Activated T-helper 2 cell treated with anti-CD3 and anti-CD28 coated beads, Interferon-gamma antibody, Interleukin-2, Interleukin-4, amounts not matched to agents 10 μg/mL and 5 μg/mL and 100 μg/mL, durations not matched to agents 14 hours and 24 hours and 36 hours (primary cell): Measurements from ENCODE around the gene MARCHF4. TPM values are rescaled to one million over a fixed set of nuclear protein-coding genes. Genes with fewer than 3 reads are reported as not detected.

ENCODE experiments used
- DNase-seq: peaks from one replicate; pipeline ENCODE4 v3.0.0; 2021; ENCODE audit warnings: low spot score
- H3K27ac Mint-ChIP-seq: one replicate; pipeline ENCODE4 v1.8.0; 2021; ENCODE audit warnings: mixed read lengths
- H3K27me3 Mint-ChIP-seq: one replicate; pipeline ENCODE4 v1.8.0; 2021; ENCODE audit warnings: low read depth, mixed read lengths
- H3K36me3 Mint-ChIP-seq: one replicate; pipeline ENCODE4 v1.8.0; 2021; ENCODE audit warnings: low read depth, mixed read lengths
- H3K4me1 Mint-ChIP-seq: one replicate; pipeline ENCODE4 v1.8.0; 2021; ENCODE audit warnings: low read depth, mixed read lengths
- H3K4me3 Mint-ChIP-seq: one replicate; pipeline ENCODE4 v1.8.0; 2021; ENCODE audit warnings: low read depth, mild to moderate bottlenecking, moderate library complexity, mixed read lengths
- H3K9me3 Mint-ChIP-seq: one replicate; pipeline ENCODE4 v1.8.0; 2021; ENCODE audit warnings: mixed read lengths
- intact Hi-C: fragments of 100-400 bp; cut with micrococcal nuclease; formaldehyde crosslinking; loops from one replicate; pipeline ENCODE4 v1.15.1; 2023
- total RNA-seq: library from RNA; stranded (reverse); gene quantifications from 2 replicates; pipeline ENCODE4 v1.2.3, GENCODE V29; 2022

The MARCHF4 gene
- total RNA-seq, 1 donor from 2014 or later, result not detected

GRCh38 chr2:216406826-216407225, 34.5 kb upstream of the MARCHF4 start:
- Mint-ChIP-seq H3K4me1 (peaks cover 6% of the 10 kb centered on the region), H3K27ac (no peak overlapping the region), H3K4me3 (no peak overlapping the region), H3K27me3 (peaks cover 29% of the 10 kb centered on the region), H3K9me3 (no peaks in the 10 kb centered on the region), H3K36me3 (no peaks in the 10 kb centered on the region)
- intact Hi-C loops, result loop anchor here (5.0 kb wide), 1 partner anchor 260 kb away; no protein-coding TSS in a partner anchor
- no peak for DNase-seq

- no peak for DNase-seq
- no peaks in the 10 kb centered on the region for H3K36me3 Mint-ChIP-seq
- peaks cover 2% of the 10 kb centered on the region for H3K4me1 Mint-ChIP-seq
- intact Hi-C loops, result loop anchor here (5.0 kb wide), 1 partner anchor 262 kb away; no protein-coding TSS in a partner anchor
- no peaks in the 10 kb centered on the region for H3K9me3 Mint-ChIP-seq
- H3K27ac Mint-ChIP-seq, result no peak overlapping the region
- no peak overlapping the region for H3K4me3 Mint-ChIP-seq
- peaks cover 31% of the 10 kb centered on the region for H3K27me3 Mint-ChIP-seq
These were observed 33.3 kb upstream of the MARCHF4 start for GRCh38 chr2:216405588-216405987.

- Mint-ChIP-seq H3K4me1 (no peaks in the 10 kb centered on the region), H3K9me3 (no peaks in the 10 kb centered on the region), H3K36me3 (no peaks in the 10 kb centered on the region), H3K27me3 (peaks cover 35% of the 10 kb centered on the region), H3K4me3 (no peak overlapping the region), H3K27ac (no peak overlapping the region)
- intact Hi-C loops, result loop anchor here (1.0 kb wide), 1 partner anchor 294 kb away; no protein-coding TSS in a partner anchor
- DNase-seq, result peak; percentile 12
These were observed 31.8 kb upstream of the MARCHF4 start for GRCh38 chr2:216404010-216404618.

GRCh38 chr2:216402751-216403150, 30.5 kb upstream of the MARCHF4 start:
- H3K9me3 Mint-ChIP-seq, result no peaks in the 10 kb centered on the region
- intact Hi-C loops, result loop anchor here (2.0 kb wide), 1 partner anchor 180 kb away; no protein-coding TSS in a partner anchor
- H3K4me3 Mint-ChIP-seq, result no peak overlapping the region
- H3K27ac Mint-ChIP-seq, result no peak overlapping the region
- H3K27me3 Mint-ChIP-seq, result peaks cover 27% of the 10 kb centered on the region
- no peak for DNase-seq
- no peaks in the 10 kb centered on the region for H3K36me3 Mint-ChIP-seq
- H3K4me1 Mint-ChIP-seq, result no peaks in the 10 kb centered on the region

- intact Hi-C loops, result no loop called here
- H3K4me3 Mint-ChIP-seq, result no peak overlapping the region
- no peaks in the 10 kb centered on the region for H3K36me3 Mint-ChIP-seq
- no peak for DNase-seq
- no peaks in the 10 kb centered on the region for H3K9me3 Mint-ChIP-seq
- H3K27ac Mint-ChIP-seq, result no peak overlapping the region
- H3K27me3 Mint-ChIP-seq, result peaks cover 15% of the 10 kb centered on the region
- no peaks in the 10 kb centered on the region for H3K4me1 Mint-ChIP-seq
These were observed 27.3 kb upstream of the MARCHF4 start for GRCh38 chr2:216399621-216400020.

GRCh38 chr2:216394881-216395280, 22.6 kb upstream of the MARCHF4 start:
- Mint-ChIP-seq H3K36me3 (no peaks in the 10 kb centered on the region), H3K4me1 (no peaks in the 10 kb centered on the region), H3K27me3 (peaks cover 10% of the 10 kb centered on the region), H3K9me3 (no peaks in the 10 kb centered on the region), H3K4me3 (no peak overlapping the region), H3K27ac (no peak overlapping the region)
- no peak for DNase-seq
- intact Hi-C loops, result no loop called here

GRCh38 chr2:216392945-216393840, 20.9 kb upstream of the MARCHF4 start:
- Mint-ChIP-seq H3K4me3 (no peak overlapping the region), H3K36me3 (no peaks in the 10 kb centered on the region), H3K27ac (no peak overlapping the region), H3K27me3 (peaks cover 6% of the 10 kb centered on the region), H3K9me3 (no peaks in the 10 kb centered on the region), H3K4me1 (peaks cover 3% of the 10 kb centered on the region)
- intact Hi-C loops, result no loop called here
- no peak for DNase-seq

GRCh38 chr2:216392018-216392562, 19.8 kb upstream of the MARCHF4 start:
- DNase-seq, result no peak
- H3K36me3 Mint-ChIP-seq, result no peaks in the 10 kb centered on the region
- intact Hi-C loops, result no loop called here
- H3K4me3 Mint-ChIP-seq, result no peak overlapping the region
- H3K27me3 Mint-ChIP-seq, result peaks cover 6% of the 10 kb centered on the region
- H3K9me3 Mint-ChIP-seq, result no peaks in the 10 kb centered on the region
- no peak overlapping the region for H3K27ac Mint-ChIP-seq
- H3K4me1 Mint-ChIP-seq, result peaks cover 6% of the 10 kb centered on the region

GRCh38 chr2:216391401-216391800, 19.1 kb upstream of the MARCHF4 start:
- Mint-ChIP-seq H3K27me3 (peaks cover 8% of the 10 kb centered on the region), H3K4me1 (peaks cover 6% of the 10 kb centered on the region), H3K9me3 (no peaks in the 10 kb centered on the region), H3K36me3 (no peaks in the 10 kb centered on the region), H3K27ac (no peak overlapping the region), H3K4me3 (no peak overlapping the region)
- no peak for DNase-seq
- intact Hi-C loops, result no loop called here

GRCh38 chr2:216389570-216389969, 17.3 kb upstream of the MARCHF4 start:
- no peak for DNase-seq
- intact Hi-C loops, result no loop called here
- Mint-ChIP-seq H3K4me3 (no peak overlapping the region), H3K27me3 (peaks cover 2% of the 10 kb centered on the region), H3K27ac (no peak overlapping the region), H3K36me3 (no peaks in the 10 kb centered on the region), H3K9me3 (no peaks in the 10 kb centered on the region), H3K4me1 (peaks cover 6% of the 10 kb centered on the region)

- H3K36me3 Mint-ChIP-seq, result no peaks in the 10 kb centered on the region
- H3K4me1 Mint-ChIP-seq, result peaks cover 6% of the 10 kb centered on the region
- H3K27ac Mint-ChIP-seq, result no peak overlapping the region
- intact Hi-C loops, result no loop called here
- DNase-seq, result no peak
- no peaks in the 10 kb centered on the region for H3K9me3 Mint-ChIP-seq
- H3K4me3 Mint-ChIP-seq, result no peak overlapping the region
- peaks cover 2% of the 10 kb centered on the region for H3K27me3 Mint-ChIP-seq
These were observed 16.0 kb upstream of the MARCHF4 start for GRCh38 chr2:216388046-216388884.

GRCh38 chr2:216387262-216387661, 15.0 kb upstream of the MARCHF4 start:
- H3K27ac Mint-ChIP-seq, result no peak overlapping the region
- H3K9me3 Mint-ChIP-seq, result no peaks in the 10 kb centered on the region
- no peak overlapping the region for H3K4me3 Mint-ChIP-seq
- H3K4me1 Mint-ChIP-seq, result peaks cover 6% of the 10 kb centered on the region
- intact Hi-C loops, result no loop called here
- no peaks in the 10 kb centered on the region for H3K36me3 Mint-ChIP-seq
- H3K27me3 Mint-ChIP-seq, result peaks cover 2% of the 10 kb centered on the region
- no peak for DNase-seq
